Lower leg skin (tissue), 3 donors: Measurements from ENCODE around the gene UBE2D4.

Experiments used
- CTCF ChIP-seq, 3 donors: fragments of 450-650 bp; IDR thresholded peaks; one replicate each; pipeline ENCODE4 v1.5.1; 2016; ENCODE audit warnings: antibody characterized with exemption in 3 of 3, mild to moderate bottlenecking in 3 of 3, moderate library complexity in 2 of 3
- POLR2A ChIP-seq, 2 donors: fragments of 450-650 bp; IDR thresholded peaks; one replicate each; pipeline ENCODE4 v1.6.1; 2016 to 2017; ENCODE audit warnings: antibody characterized with exemption in 2 of 2, mild to moderate bottlenecking in 1 of 2, moderate library complexity in 1 of 2

- TF ChIP-seq CTCF (IDR thresholded peaks at IDR 0.05) (no peak), POLR2A (IDR thresholded peaks at IDR 0.05) (no peak)
Observed at GRCh38 chr7:43905209-43905946, 20.9 kb upstream of the UBE2D4 start.
